Ascending aorta (tissue), 2 donors: ENCODE data around the gene RIPK3. TPM values are rescaled to one million over a fixed set of nuclear protein-coding genes. Genes with fewer than 3 reads are reported as not detected.

ENCODE experiments used
- DNase-seq, 2 donors: peaks; one replicate each; pipeline ENCODE4 v3.0.0-alpha.2; 2019; ENCODE audit warnings: low spot score in 2 of 2
- H3K27ac ChIP-seq, 2 donors: fragments of 200-600 bp; sonication (generic); one replicate each; pipeline ENCODE4 v1.5.1; 2016 to 2017; ENCODE audit warnings: mild to moderate bottlenecking in 1 of 2
- H3K27me3 ChIP-seq: fragments of 200-600 bp; sonication (generic); one replicate; pipeline ENCODE4 v1.5.1; 2017
- H3K36me3 ChIP-seq, 2 donors: fragments of 200-600 bp; sonication (generic); one replicate each; pipeline ENCODE4 v1.5.1; 2016
- H3K4me1 ChIP-seq, 2 donors: fragments of 200-600 bp; sonication (generic); one replicate each; pipeline ENCODE4 v1.5.1; 2016 to 2017; ENCODE audit warnings: mild to moderate bottlenecking in 1 of 2
- H3K4me3 ChIP-seq, 2 donors: fragments of 200-600 bp; sonication (generic); one replicate each; pipeline ENCODE4 v1.5.1; 2016 to 2017; ENCODE audit warnings: mild to moderate bottlenecking in 1 of 2
- H3K9me3 ChIP-seq, 2 donors: fragments of 200-600 bp; sonication (generic); one replicate each; pipeline ENCODE4 v1.5.1; 2016
- intact Hi-C: fragments of 100-400 bp; cut with DNase I; formaldehyde crosslinking; loops from one replicate; pipeline ENCODE4 v1.15.1; 2023
- total RNA-seq: library from RNA; depleted of rRNA; stranded (reverse); fragments of >200 nt; gene quantifications from one replicate; pipeline ENCODE4 v1.1.0, GENCODE V29; 2016
- TF ChIP-seq, protein P1 (sequence below), 3 experiments: fragments of 200-600 bp in 2 of 3; fragments of 450-650 bp in 1 of 3; sonication (generic) in 2 of 3; IDR thresholded peaks; one replicate each; pipeline ENCODE4 v1.5.1; 2016 to 2019; ENCODE audit warnings: antibody characterized with exemption in 3 of 3, mild to moderate bottlenecking in 1 of 3, moderate library complexity in 1 of 3

Gene RIPK3
- total RNA-seq, 1 donor from 2014 or later: 2.3 TPM

DNA sequence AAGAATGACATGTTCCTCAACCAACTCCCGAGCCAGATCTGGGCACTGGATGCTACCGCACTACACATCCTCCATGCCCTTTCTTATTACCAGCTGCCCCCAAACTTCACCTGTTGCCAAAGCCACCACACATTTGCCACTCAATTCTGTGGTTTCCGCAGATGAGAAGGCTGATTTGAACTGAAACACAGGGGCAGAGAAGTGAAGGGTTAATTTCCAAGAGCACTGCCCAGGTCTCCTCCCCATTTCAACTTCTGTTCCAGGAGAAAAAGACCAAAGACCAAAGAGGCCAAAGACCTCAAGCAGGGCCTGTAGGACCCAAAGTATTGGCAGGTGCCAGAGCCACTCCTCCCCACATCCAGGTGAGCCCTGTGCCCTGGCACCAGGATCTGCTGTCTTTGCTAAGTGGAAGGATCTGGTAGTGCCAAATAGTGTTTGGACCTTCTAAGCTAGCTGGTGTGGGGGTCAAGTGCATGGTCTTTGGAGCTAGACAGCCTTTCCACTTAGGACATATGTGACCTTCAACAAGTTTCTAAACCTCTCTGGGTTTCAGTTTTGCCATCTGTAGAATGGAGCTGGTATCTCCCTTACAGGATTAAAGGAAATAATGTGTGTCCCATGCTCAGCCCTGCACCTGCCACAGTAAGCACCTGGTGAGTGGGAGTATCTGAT, 48.2 kb downstream of the RIPK3 start:
- Histone ChIP-seq H3K27me3 (no peaks in the 10 kb centered on the region), H3K4me3 (no peak overlapping the region), H3K27ac (no peak overlapping the region), H3K36me3 (peaks cover 40 to 41% of the 10 kb centered on the region in 2 donors), H3K4me1 (no peaks in the 10 kb centered on the region), H3K9me3 (no peaks in the 10 kb centered on the region)
- TF ChIP-seq, protein P1, sequence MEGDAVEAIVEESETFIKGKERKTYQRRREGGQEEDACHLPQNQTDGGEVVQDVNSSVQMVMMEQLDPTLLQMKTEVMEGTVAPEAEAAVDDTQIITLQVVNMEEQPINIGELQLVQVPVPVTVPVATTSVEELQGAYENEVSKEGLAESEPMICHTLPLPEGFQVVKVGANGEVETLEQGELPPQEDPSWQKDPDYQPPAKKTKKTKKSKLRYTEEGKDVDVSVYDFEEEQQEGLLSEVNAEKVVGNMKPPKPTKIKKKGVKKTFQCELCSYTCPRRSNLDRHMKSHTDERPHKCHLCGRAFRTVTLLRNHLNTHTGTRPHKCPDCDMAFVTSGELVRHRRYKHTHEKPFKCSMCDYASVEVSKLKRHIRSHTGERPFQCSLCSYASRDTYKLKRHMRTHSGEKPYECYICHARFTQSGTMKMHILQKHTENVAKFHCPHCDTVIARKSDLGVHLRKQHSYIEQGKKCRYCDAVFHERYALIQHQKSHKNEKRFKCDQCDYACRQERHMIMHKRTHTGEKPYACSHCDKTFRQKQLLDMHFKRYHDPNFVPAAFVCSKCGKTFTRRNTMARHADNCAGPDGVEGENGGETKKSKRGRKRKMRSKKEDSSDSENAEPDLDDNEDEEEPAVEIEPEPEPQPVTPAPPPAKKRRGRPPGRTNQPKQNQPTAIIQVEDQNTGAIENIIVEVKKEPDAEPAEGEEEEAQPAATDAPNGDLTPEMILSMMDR (IDR thresholded peaks at IDR 0.05): no peak
- DNase-seq: no peak
- intact Hi-C loops: no loop called here

DNA sequence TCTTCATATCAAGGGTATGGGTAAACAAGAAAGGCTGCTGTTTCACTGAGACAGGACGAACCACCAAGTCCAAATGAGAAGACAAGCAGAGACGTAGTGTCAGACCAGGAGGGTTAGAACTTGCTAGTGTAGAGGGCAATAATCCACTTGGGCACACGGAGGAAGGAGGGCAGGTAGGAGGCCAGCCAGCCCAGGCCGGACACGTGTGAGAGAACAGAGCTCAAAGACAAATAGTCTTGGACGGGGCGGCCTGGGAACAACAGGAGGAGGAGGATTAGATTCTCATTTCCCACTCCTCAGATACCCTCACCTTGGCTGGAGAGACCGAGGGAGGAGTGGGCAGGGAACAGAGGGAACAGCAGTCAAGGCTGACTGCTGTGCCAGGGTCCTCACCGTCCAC, 49.0 kb downstream of the RIPK3 start:
- intact Hi-C loops: no loop called here

DNA sequence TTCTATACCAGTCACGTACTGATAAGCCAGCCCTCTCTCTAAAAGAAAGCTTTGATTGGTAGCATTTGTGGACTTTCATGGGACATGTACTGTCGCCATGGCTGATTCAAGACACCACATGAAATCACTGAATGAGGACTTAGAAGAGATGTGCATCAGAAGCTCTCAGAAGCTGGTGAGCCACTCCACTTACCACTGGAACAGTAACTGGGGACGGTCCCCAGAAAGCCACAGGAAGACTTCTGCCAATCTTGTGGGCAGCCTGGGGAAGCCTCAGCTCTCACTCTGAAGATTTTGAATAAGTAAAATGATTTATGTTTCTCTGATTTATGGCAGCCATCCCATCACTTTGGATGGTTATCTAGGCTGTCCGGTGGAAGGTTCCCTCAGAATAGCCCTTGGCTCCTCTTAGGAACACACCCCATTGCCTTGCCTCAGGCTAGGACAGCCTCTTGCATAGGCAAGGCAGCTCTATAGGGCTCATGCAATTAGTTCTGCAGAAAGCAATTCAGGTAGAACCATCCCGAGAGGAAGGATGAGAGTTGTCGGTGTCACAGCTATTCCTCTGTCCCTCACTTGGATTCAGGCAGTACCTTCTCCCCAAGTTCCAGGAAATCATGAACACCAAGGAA, 50.0 kb downstream of the RIPK3 start:
- H3K4me3 ChIP-seq: no peak overlapping the region
- no peak for DNase-seq
- H3K27me3 ChIP-seq: no peaks in the 10 kb centered on the region
- intact Hi-C loops: no loop called here
- TF ChIP-seq, protein P1 (IDR thresholded peaks at IDR 0.05): no peak
- H3K4me1 ChIP-seq: no peaks in the 10 kb centered on the region
- H3K27ac ChIP-seq: no peak overlapping the region
- peaks cover 28 to 33% of the 10 kb centered on the region in 2 donors for H3K36me3 ChIP-seq
- H3K9me3 ChIP-seq: no peaks in the 10 kb centered on the region

More for the DNA sequence above, 49.0 kb downstream of the RIPK3 start:
- H3K4me3 ChIP-seq: no peak overlapping the region
- H3K9me3 ChIP-seq: no peaks in the 10 kb centered on the region
- no peak for DNase-seq
- TF ChIP-seq, protein P1 (IDR thresholded peaks at IDR 0.05): no peak
- H3K27ac ChIP-seq: no peak overlapping the region
- peaks cover 32 to 34% of the 10 kb centered on the region in 2 donors for H3K36me3 ChIP-seq
- H3K4me1 ChIP-seq: no peaks in the 10 kb centered on the region
- H3K27me3 ChIP-seq: no peaks in the 10 kb centered on the region

DNA sequence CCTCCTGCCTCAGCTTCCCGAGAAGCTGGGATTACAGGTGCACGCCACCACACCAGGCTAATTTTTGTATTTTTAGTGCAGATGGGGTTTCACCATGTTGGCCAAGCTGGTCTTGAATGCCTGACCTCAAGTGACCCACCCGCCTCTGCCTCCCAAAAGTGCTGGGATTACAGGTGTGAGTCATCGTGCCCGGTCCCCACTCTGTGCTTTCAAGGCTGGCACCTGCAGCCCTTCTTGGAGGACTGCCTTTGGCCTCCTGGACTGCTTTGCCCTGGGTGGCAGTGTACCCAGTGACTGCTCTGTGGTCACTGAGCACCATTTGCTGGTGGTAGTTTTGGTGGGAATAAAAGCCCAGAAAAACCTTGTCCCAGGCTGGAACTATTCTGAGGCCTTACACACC, 52.8 kb downstream of the RIPK3 start:
- TF ChIP-seq, protein P1 (IDR thresholded peaks at IDR 0.05): no peak
- intact Hi-C loops: no loop called here
- Histone ChIP-seq H3K27me3 (no peaks in the 10 kb centered on the region), H3K4me3 (no peak overlapping the region), H3K27ac (no peak overlapping the region), H3K4me1 (no peaks in the 10 kb centered on the region), H3K9me3 (no peaks in the 10 kb centered on the region), H3K36me3 (peaks cover 20 to 27% of the 10 kb centered on the region in 2 donors)
- no peak for DNase-seq

Other genes with a start within 250 kb of the RIPK3 start
- 26.1 TPM for gene PCK2, start 245.7 kb downstream of the RIPK3 start, total RNA-seq
- 52.3 TPM for gene DCAF11, start 225.2 kb downstream of the RIPK3 start, total RNA-seq
- not detected for gene NRL, start 225.0 kb downstream of the RIPK3 start, total RNA-seq
- gene FITM1, start 209.3 kb downstream of the RIPK3 start, total RNA-seq: not detected
- gene PSME1, start 203.8 kb downstream of the RIPK3 start, total RNA-seq: 55.5 TPM
- 3.4 TPM for gene EMC9, start 198.4 kb downstream of the RIPK3 start, total RNA-seq
- gene PSME2, start 193.4 kb downstream of the RIPK3 start, total RNA-seq: 100 TPM
- gene RNF31, start 192.5 kb downstream of the RIPK3 start, total RNA-seq: 182 TPM
- gene IRF9, start 178.7 kb downstream of the RIPK3 start, total RNA-seq: 24.7 TPM
- 9.6 TPM for gene REC8, start 167.9 kb downstream of the RIPK3 start, total RNA-seq
- gene IPO4, start 151.2 kb downstream of the RIPK3 start, total RNA-seq: 140 TPM
- 86.5 TPM for gene TM9SF1, start 144.6 kb downstream of the RIPK3 start, total RNA-seq
- gene TSSK4, start 134.3 kb downstream of the RIPK3 start, total RNA-seq: not detected
- 27.0 TPM for gene CHMP4A, start 126.5 kb downstream of the RIPK3 start, total RNA-seq
- 58.8 TPM for gene MDP1, start 123.9 kb downstream of the RIPK3 start, total RNA-seq
- 72.8 TPM for gene NEDD8, start 107.6 kb downstream of the RIPK3 start, total RNA-seq
- 37.5 TPM for gene GMPR2, start 107.1 kb downstream of the RIPK3 start, total RNA-seq
- gene TINF2, start 97.4 kb downstream of the RIPK3 start, total RNA-seq: 70.0 TPM
- gene TGM1, start 76.8 kb downstream of the RIPK3 start, total RNA-seq: 1.7 TPM
- 54.9 TPM for gene RABGGTA, start 68.4 kb downstream of the RIPK3 start, total RNA-seq
- 100 TPM for gene DHRS1, start 40.2 kb downstream of the RIPK3 start, total RNA-seq
- 33.5 TPM for gene NOP9, start 40.1 kb downstream of the RIPK3 start, total RNA-seq
- 72.8 TPM for gene CIDEB, start 32.0 kb downstream of the RIPK3 start, total RNA-seq
- 3.0 TPM for gene LTB4R2, start 29.9 kb downstream of the RIPK3 start, total RNA-seq
- gene LTB4R, start 28.5 kb downstream of the RIPK3 start, total RNA-seq: 3.6 TPM
- gene ADCY4, start 4.9 kb downstream of the RIPK3 start, total RNA-seq: 143 TPM
- 58.9 TPM for gene NFATC4, start 28.2 kb upstream of the RIPK3 start, total RNA-seq
- gene NYNRIN, start 59.0 kb upstream of the RIPK3 start, total RNA-seq: 23.1 TPM
- 2.2 TPM for gene CBLN3, start 89.7 kb upstream of the RIPK3 start, total RNA-seq
- 70.4 TPM for gene KHNYN, start 90.0 kb upstream of the RIPK3 start, total RNA-seq
- 98.3 TPM for gene SDR39U1, start 102.8 kb upstream of the RIPK3 start, total RNA-seq
- gene CMA1, start 168.3 kb upstream of the RIPK3 start, total RNA-seq: not detected
- not detected for gene CTSG, start 236.3 kb upstream of the RIPK3 start, total RNA-seq